ENCODE data around the gene LCE1D. TPM values are rescaled to one million over a fixed set of nuclear protein-coding genes. Genes with fewer than 3 reads are reported as not detected.

The LCE1D gene
- total RNA-seq, 4 donors from 2014 or later: not detected

DNA sequence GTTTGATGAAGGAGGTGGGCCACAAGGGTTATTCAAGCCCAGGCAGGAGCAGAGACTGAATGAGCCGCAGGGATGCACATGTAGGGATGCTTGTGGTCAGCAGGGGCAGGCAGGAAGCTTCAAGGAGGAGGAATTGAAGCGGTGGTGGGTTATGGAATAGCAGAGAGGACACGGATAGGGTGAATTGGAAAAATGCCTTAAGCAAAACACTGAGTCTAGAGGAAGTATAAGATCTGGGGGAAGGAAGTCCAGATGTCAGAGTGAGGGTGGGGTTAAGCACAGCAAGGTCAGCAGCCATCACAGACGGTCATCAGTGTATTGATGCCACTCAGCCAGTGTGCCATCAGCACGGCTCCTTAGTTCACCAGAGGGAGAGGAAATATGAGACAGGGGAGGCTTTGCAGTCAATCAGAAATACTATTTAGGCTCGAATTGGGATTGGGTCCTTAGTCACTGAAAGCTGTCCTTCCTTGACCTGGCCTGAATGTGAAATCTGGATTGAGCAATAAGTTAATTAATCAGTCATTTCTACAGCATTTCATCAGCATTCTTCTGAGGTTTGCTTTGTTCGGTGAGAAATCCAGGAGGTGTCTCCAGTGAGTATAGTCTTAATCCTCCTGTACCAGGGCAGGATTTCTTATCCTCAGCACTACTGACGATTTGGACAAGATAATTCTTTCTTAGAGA lies 27.5 kb upstream of the LCE1D start:
- H3K4me3 ChIP-seq: no peak overlapping the region
- H3K9me3 ChIP-seq: no peaks in the 10 kb centered on the region
- intact Hi-C loops (cut with DNase I; ENCODE audit: low total_unique reads): no loop called here

DNA sequence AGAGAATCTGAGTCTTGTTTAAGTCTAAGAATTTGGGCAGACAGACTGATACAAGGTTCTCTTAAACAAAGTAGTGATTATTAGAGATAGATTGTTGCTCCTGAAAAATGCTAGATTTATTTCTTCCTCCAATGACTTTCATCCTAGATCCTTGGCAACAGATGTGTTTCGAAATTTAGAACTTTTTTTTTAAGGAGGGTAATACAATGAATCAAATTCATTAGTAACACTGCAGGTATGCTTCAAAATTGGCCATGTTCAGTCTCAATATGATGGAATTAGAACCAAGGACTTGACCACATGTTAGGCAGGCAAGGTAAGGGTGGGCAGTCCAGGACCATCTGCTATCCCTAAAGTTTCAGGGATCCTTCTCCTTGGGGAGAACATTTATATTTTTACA lies 26.1 kb upstream of the LCE1D start:
- TF ChIP-seq CTCF (IDR thresholded peaks at IDR 0.05) (no peak), POLR2A (IDR thresholded peaks at IDR 0.05) (no peak)
- Histone ChIP-seq H3K27me3 (no peaks in the 10 kb centered on the region), H3K9me3 (no peaks in the 10 kb centered on the region), H3K4me1 (no peaks in the 10 kb centered on the region), H3K4me3 (no peak overlapping the region), H3K27ac (no peak overlapping the region), H3K36me3 (no peaks in the 10 kb centered on the region)
- intact Hi-C loops (cut with DNase I; ENCODE audit: low total_unique reads): no loop called here
- DNase-seq: no peak

More for the DNA sequence above, 27.5 kb upstream of the LCE1D start:
- no peak for DNase-seq
- Histone ChIP-seq H3K27ac (no peak overlapping the region), H3K27me3 (no peaks in the 10 kb centered on the region), H3K36me3 (no peaks in the 10 kb centered on the region), H3K4me1 (no peaks in the 10 kb centered on the region)
- no peak for TF ChIP-seq POLR2A (IDR thresholded peaks at IDR 0.05)
- TF ChIP-seq CTCF (IDR thresholded peaks at IDR 0.05): no peak

DNA sequence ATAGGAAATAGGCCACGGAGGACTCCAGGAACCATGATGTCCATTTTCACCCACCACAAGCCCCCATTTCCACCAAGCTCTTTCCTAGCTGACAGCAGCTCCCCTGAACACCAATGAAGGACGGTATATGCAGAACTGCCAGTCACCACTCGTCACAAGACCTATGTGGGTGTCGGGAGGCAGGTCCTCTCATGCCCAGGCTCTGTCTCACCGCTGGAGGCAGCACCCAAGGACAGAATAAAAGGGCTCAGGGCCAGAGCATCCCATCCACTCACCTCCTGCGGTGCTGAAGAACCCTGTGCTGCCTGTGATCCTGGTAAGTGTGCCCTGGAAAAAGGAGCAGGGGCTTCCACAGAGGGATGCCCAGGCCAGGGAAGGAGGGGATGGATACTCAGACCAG lies 21.6 kb upstream of the LCE1D start, which contains the start of gene LCE1F:
TSS of gene LCE1F (plus strand) at position 266 of the 400 bp plus-strand sequence. CDS start 1,232 bp downstream, outside the sequence.
- TF ChIP-seq POLR2A (IDR thresholded peaks at IDR 0.05): no peak
- TF ChIP-seq CTCF (IDR thresholded peaks at IDR 0.05): no peak
- intact Hi-C loops (cut with DNase I; ENCODE audit: low total_unique reads): no loop called here

DNA sequence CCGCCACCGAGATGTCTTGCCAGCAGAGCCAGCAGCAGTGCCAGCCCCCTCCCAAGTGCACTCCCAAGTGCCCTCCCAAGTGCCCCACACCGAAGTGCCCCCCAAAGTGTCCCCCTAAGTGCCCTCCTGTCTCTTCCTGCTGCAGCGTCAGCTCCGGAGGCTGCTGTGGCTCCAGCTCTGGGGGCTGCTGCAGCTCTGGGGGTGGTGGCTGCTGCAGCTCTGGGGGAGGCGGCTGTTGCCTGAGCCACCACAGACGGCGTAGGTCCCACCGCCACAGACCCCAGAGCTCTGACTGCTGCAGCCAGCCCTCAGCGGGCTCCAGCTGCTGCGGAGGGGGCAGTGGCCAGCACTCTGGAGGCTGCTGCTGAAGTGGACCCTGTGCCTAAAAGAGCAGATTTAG lies 20.2 kb upstream of the LCE1D start:
- Histone ChIP-seq H3K9me3 (no peaks in the 10 kb centered on the region), H3K27ac (no peak overlapping the region), H3K4me3 (no peak overlapping the region), H3K4me1 (no peaks in the 10 kb centered on the region), H3K27me3 (no peaks in the 10 kb centered on the region), H3K36me3 (no peaks in the 10 kb centered on the region)
- intact Hi-C loops (cut with DNase I; ENCODE audit: low total_unique reads): no loop called here
- TF ChIP-seq CTCF (IDR thresholded peaks at IDR 0.05) (no peak), POLR2A (IDR thresholded peaks at IDR 0.05) (no peak)
- DNase-seq: no peak

More for the DNA sequence above, 21.6 kb upstream of the LCE1D start, which contains the start of gene LCE1F:
- no peaks in the 10 kb centered on the region for H3K4me1 ChIP-seq
- H3K27me3 ChIP-seq: no peaks in the 10 kb centered on the region
- no peak for DNase-seq
- H3K36me3 ChIP-seq: no peaks in the 10 kb centered on the region
- H3K27ac ChIP-seq: no peak within 1 kb of the TSS
- no peak within 1 kb of the TSS for H3K4me3 ChIP-seq
- H3K9me3 ChIP-seq: no peaks in the 10 kb centered on the region

DNA sequence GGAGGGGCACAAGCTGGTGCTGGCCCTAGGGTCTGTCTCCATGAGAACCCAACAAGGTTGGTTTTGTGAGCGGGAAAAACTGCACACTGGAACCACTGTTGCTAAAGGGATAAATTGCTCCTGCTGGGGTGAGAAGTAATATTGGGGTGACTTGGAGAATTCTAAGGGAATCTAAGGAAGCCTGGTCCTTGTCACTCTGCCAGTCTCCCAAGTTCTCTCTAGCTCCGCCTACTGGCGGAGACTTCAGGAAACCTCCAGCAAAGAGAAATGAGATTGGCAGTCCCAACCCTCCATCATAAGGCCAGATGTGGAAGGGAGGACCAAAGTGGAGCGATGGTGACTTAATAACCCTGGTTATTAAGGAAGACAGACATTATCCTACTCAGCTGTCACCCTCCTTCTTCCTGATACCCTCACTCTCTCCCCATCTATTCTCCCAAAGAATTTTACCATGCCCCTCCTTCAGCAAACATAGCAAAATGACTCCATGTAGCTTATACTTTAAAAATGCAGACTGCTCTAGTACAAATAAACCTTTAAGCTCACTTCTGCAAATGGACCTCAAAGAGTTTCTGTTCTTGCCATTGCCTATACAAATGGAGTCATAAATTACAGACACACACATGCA lies 18.9 kb upstream of the LCE1D start:
- TF ChIP-seq POLR2A (IDR thresholded peaks at IDR 0.05) (no peak), CTCF (IDR thresholded peaks at IDR 0.05) (no peak)
- no peaks in the 10 kb centered on the region for H3K27me3 ChIP-seq
- no peak overlapping the region for H3K27ac ChIP-seq
- no peaks in the 10 kb centered on the region for H3K4me1 ChIP-seq
- no peak overlapping the region for H3K4me3 ChIP-seq
- no peak for DNase-seq
- H3K9me3 ChIP-seq: no peaks in the 10 kb centered on the region
- no peaks in the 10 kb centered on the region for H3K36me3 ChIP-seq
- intact Hi-C loops (cut with DNase I; ENCODE audit: low total_unique reads): no loop called here

Data from uterus (tissue), 4 donors.